ENCODE results near the gene DOCK10. TPM values are rescaled to one million over a fixed set of nuclear protein-coding genes. Genes with fewer than 3 reads are reported as not detected.

DOCK10 gene
- total and polyA plus RNA-seq, 10 of the 15 experiments (the other 5 are each of a cell fraction or from before 2014, with no cell fraction given), result 16.9 to 120 (median 85.5) TPM

DNA sequence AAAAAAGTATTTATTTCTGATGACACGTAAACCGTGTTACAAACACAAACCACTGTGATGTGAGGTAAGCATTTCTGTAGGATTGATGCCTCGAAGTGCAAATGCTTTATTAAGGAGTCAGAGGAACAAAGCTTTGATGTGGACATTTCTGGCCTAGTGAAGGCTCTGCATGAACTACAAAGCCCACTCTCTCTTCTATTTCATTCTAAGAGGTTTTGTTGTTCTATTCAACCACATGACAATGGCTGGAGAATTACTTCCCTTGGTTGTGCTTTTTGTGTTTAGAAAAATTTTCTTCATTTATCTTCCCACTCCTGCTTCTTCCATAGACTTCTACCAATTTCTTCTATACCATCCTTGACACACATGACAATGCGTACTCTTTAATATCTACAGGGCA, 200.4 kb downstream of the DOCK10 start:
- H3K27ac ChIP-seq (ENCODE audit: control insufficient read depth, insufficient read depth), result no peak overlapping the region
- no peak for TF ChIP-seq SRF (IDR thresholded peaks at IDR 0.05; ENCODE audit: low read depth in 2 of 2, low read length in 2 of 2)
- TF ChIP-seq, protein P1, sequence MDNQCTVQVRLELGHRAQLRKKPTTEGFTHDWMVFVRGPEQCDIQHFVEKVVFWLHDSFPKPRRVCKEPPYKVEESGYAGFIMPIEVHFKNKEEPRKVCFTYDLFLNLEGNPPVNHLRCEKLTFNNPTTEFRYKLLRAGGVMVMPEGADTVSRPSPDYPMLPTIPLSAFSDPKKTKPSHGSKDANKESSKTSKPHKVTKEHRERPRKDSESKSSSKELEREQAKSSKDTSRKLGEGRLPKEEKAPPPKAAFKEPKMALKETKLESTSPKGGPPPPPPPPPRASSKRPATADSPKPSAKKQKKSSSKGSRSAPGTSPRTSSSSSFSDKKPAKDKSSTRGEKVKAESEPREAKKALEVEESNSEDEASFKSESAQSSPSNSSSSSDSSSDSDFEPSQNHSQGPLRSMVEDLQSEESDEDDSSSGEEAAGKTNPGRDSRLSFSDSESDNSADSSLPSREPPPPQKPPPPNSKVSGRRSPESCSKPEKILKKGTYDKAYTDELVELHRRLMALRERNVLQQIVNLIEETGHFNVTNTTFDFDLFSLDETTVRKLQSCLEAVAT (IDR thresholded peaks at IDR 0.05), result no peak
- no peak for TF ChIP-seq FOXK2 (IDR thresholded peaks at IDR 0.05)
- TF ChIP-seq MYC (IDR thresholded peaks at IDR 0.05; ENCODE audit: insufficient read depth, insufficient read length, insufficient replicate concordance, low read length, severe bottlenecking), result no peak
- TF ChIP-seq NR2F1 (conservative IDR thresholded peaks at IDR 0.05), result no peak
- TF ChIP-seq BHLHE40 (IDR thresholded peaks at IDR 0.05; ENCODE audit: borderline replicate concordance in 1 of 2, low read depth in 2 of 2, low read length in 1 of 2), result no peak
- TF ChIP-seq TAF1 (IDR thresholded peaks at IDR 0.05; ENCODE audit: borderline replicate concordance, low read depth, low read length), result no peak
- TF ChIP-seq HDAC6 (IDR thresholded peaks at IDR 0.05; ENCODE audit: unreplicated experiment), result no peak
- no peak for TF ChIP-seq TARDBP (IDR thresholded peaks at IDR 0.05; ENCODE audit: borderline replicate concordance)
- no peak for TF ChIP-seq ZNF274 (IDR thresholded peaks at IDR 0.05; ENCODE audit: insufficient read depth, insufficient read length)
- no peak for TF ChIP-seq TCF7 (IDR thresholded peaks at IDR 0.05; ENCODE audit: borderline replicate concordance)
- no peak for TF ChIP-seq SPI1 (IDR thresholded peaks at IDR 0.05; ENCODE audit: borderline replicate concordance, insufficient read depth, low read depth, low read length)
- no peak for TF ChIP-seq IRF4 (IDR thresholded peaks at IDR 0.05; ENCODE audit: low read depth, low read length)
- no peak for TF ChIP-seq E4F1 (IDR thresholded peaks at IDR 0.05; ENCODE audit: borderline replicate concordance, partially characterized antibody)
- TF ChIP-seq ATF2 (IDR thresholded peaks at IDR 0.05; ENCODE audit: low read length), result no peak
- TF ChIP-seq MAX (IDR thresholded peaks at IDR 0.05; ENCODE audit: low read depth, low read length), result no peak
- no peaks in the 10 kb centered on the region for H4K20me1 ChIP-seq (ENCODE audit: control insufficient read depth, insufficient read depth)
- no peaks in the 10 kb centered on the region for H3K9me3 ChIP-seq (replicated peaks; ENCODE audit: control insufficient read depth, insufficient read depth, low read length)
- ChIA-PET RAD21 (ENCODE audit: unreplicated experiment) (no interaction called here), CTCF (interaction anchor here (1.3 kb wide), 1 partner anchor 154 kb away, joined by 3 read pairs; no protein-coding TSS in a partner anchor), SMC1A (ENCODE audit: uncharacterized antibody, unreplicated experiment) (interaction anchor here (1.0 to 1.1 kb wide), 2 partner anchors 10 to 159 kb away, joined by 3 read pairs; no protein-coding TSS in a partner anchor), POLR2A (no interaction called here)
- no peak overlapping the region for H2AFZ ChIP-seq (ENCODE audit: control insufficient read depth, low read depth, low read length)
- peaks cover 10 to 49% of the 10 kb centered on the region in 2 experiments for H3K36me3 ChIP-seq (ENCODE audit: control insufficient read depth in 2 of 2, insufficient read depth in 2 of 2, low read length in 1 of 2)
- H3K4me3 ChIP-seq, result no peak overlapping the region
- intact Hi-C loops (cut with micrococcal nuclease; ENCODE audit: unreplicated experiment), result no loop called here
- no peaks in the 10 kb centered on the region for H3K4me1 ChIP-seq (ENCODE audit: control insufficient read depth, insufficient read depth, low read length)
- H3K79me2 ChIP-seq (ENCODE audit: control insufficient read depth, insufficient read depth, low read length), result no peaks in the 10 kb centered on the region
- BruUV-seq (replicated peaks), result no TSS peak
- ATAC-seq, result no peak
- 96% methylated on average over 4 of the region's 4 CpGs for WGBS (ENCODE audit: insufficient coverage, insufficient replicate concordance, low lambda C conversion rate, missing lambda C conversion rate)
- H3K27me3 ChIP-seq (replicated peaks in 1 of 2; ENCODE audit: control insufficient read depth in 2 of 2, insufficient read depth in 2 of 2, low read length in 1 of 2), result no peaks in the 10 kb centered on the region
- in situ Hi-C loops (cut with MboI), result no loop called here
- DNase-seq (ENCODE audit: low read depth, low spot score), result no peak
- no peak overlapping the region for H3K9ac ChIP-seq (ENCODE audit: control insufficient read depth, insufficient read depth, low read length)
- H3K4me2 ChIP-seq (ENCODE audit: control insufficient read depth, insufficient read depth), result no peak overlapping the region
- no peak for FAIRE-seq
